Measurements from ENCODE around the gene CHD9.
A peak's percentile ranks its signal among the peaks of the same experiment; 100 is the strongest.
"Not testable (repeated sequence)": the region's sequence is repeated elsewhere in the genome, so short reads cannot be mapped to it uniquely, and the experiment has no call there.

CHD9 gene

GRCh38 chr16:53054670-53055485, at the start of gene CHD9:
CHD9 (plus strand) TSS chr16:53054991; CDS start chr16:53156090, 101,099 bp downstream.
- DNase-seq: peak; percentile 3 to 49

- DNase-seq: no peak
Observed at GRCh38 chr16:53007095-53007494, 47.7 kb upstream of the CHD9 start.

- no peak for DNase-seq
Observed at GRCh38 chr16:53014287-53014686, 40.5 kb upstream of the CHD9 start.

GRCh38 chr16:53018834-53019416, 35.9 kb upstream of the CHD9 start:
- DNase-seq: no peak

GRCh38 chr16:53022374-53022773, 32.4 kb upstream of the CHD9 start:
- DNase-seq: no peak

GRCh38 chr16:53024045-53024444, 30.7 kb upstream of the CHD9 start:
- DNase-seq: no peak

- no peak for DNase-seq
Observed at GRCh38 chr16:53029971-53030370, 24.8 kb upstream of the CHD9 start.

- no peak for DNase-seq
Observed at GRCh38 chr16:53031323-53031942, 23.4 kb upstream of the CHD9 start.

- DNase-seq: no peak
Observed at GRCh38 chr16:53034306-53034705, 20.5 kb upstream of the CHD9 start.

- DNase-seq: no peak
Observed at GRCh38 chr16:53035176-53035942, 19.4 kb upstream of the CHD9 start.

GRCh38 chr16:53036066-53036465, 18.7 kb upstream of the CHD9 start:
- DNase-seq: no peak

- DNase-seq: not testable (repeated sequence)
Observed at GRCh38 chr16:53036711-53037110, 18.1 kb upstream of the CHD9 start.

- DNase-seq: no peak
Observed at GRCh38 chr16:53040788-53041187, 14.0 kb upstream of the CHD9 start.

- no peak for DNase-seq
Observed at GRCh38 chr16:53041320-53042051, 13.3 kb upstream of the CHD9 start.

GRCh38 chr16:53042235-53042701, 12.5 kb upstream of the CHD9 start:
- no peak for DNase-seq

GRCh38 chr16:53043428-53043831, 11.4 kb upstream of the CHD9 start:
- no peak for DNase-seq

- DNase-seq: no peak
Observed at GRCh38 chr16:53043986-53044601, 10.7 kb upstream of the CHD9 start.

- no peak for DNase-seq
Observed at GRCh38 chr16:53045341-53046220, 9.2 kb upstream of the CHD9 start.

- DNase-seq: not testable (repeated sequence)
Observed at GRCh38 chr16:53047515-53047914, 7.3 kb upstream of the CHD9 start.

- DNase-seq: no peak
Observed at GRCh38 chr16:53048139-53048915, 6.5 kb upstream of the CHD9 start.

All from cerebellar nuclear complex (tissue), 1 donor.